ENCODE data around the gene MINDY3.

Gene MINDY3

GRCh38 chr10:15844517-15844916, 15.8 kb downstream of the MINDY3 start:
- Histone ChIP-seq H3K4me1 (ENCODE audit: insufficient read depth, insufficient read length) (no peaks in the 10 kb centered on the region), H3K4me3 (ENCODE audit: insufficient read length, low read depth) (no peak overlapping the region), H3K9me3 (ENCODE audit: insufficient read depth, low read length) (no peaks in the 10 kb centered on the region), H3K36me3 (ENCODE audit: insufficient read depth, insufficient read length, low read length) (no peaks in the 10 kb centered on the region), H3K27me3 (ENCODE audit: insufficient read depth, insufficient read length) (no peaks in the 10 kb centered on the region), H3K9ac (ENCODE audit: insufficient read length, low read depth) (no peak overlapping the region)
- DNase-seq (ENCODE audit: low read depth, low spot score), result no peak
- no peak for TF ChIP-seq SUZ12 (IDR thresholded peaks at IDR 0.05; ENCODE audit: extremely low read depth, insufficient read depth, insufficient read length)
- TF ChIP-seq YY1 (IDR thresholded peaks at IDR 0.05; ENCODE audit: insufficient read depth, insufficient read length), result no peak
- TF ChIP-seq ZNF274 (IDR thresholded peaks at IDR 0.05; ENCODE audit: low read depth, low read length), result no peak

- TF ChIP-seq YY1 (IDR thresholded peaks at IDR 0.05; ENCODE audit: insufficient read depth, insufficient read length), result no peak
- TF ChIP-seq ZNF274 (IDR thresholded peaks at IDR 0.05; ENCODE audit: low read depth, low read length), result no peak
- no peak for TF ChIP-seq SUZ12 (IDR thresholded peaks at IDR 0.05; ENCODE audit: extremely low read depth, insufficient read depth, insufficient read length)
- no peak overlapping the region for H3K9ac ChIP-seq (ENCODE audit: insufficient read length, low read depth)
Measured at GRCh38 chr10:15843695-15844094, 16.6 kb downstream of the MINDY3 start.

GRCh38 chr10:15842556-15843169, 17.6 kb downstream of the MINDY3 start:
- H3K9me3 ChIP-seq (ENCODE audit: insufficient read depth, low read length), result no peaks in the 10 kb centered on the region
- H3K4me1 ChIP-seq (ENCODE audit: insufficient read depth, insufficient read length), result no peaks in the 10 kb centered on the region
- H3K4me3 ChIP-seq (ENCODE audit: insufficient read length, low read depth), result no peak overlapping the region
- H3K9ac ChIP-seq (ENCODE audit: insufficient read length, low read depth), result no peak overlapping the region
- H3K36me3 ChIP-seq (ENCODE audit: insufficient read depth, insufficient read length, low read length), result peaks cover 5% of the 10 kb centered on the region
- TF ChIP-seq ZNF274 (IDR thresholded peaks at IDR 0.05; ENCODE audit: low read depth, low read length), result no peak
- no peak for TF ChIP-seq YY1 (IDR thresholded peaks at IDR 0.05; ENCODE audit: insufficient read depth, insufficient read length)
- no peak for TF ChIP-seq SUZ12 (IDR thresholded peaks at IDR 0.05; ENCODE audit: extremely low read depth, insufficient read depth, insufficient read length)
- H3K27me3 ChIP-seq (ENCODE audit: insufficient read depth, insufficient read length), result no peaks in the 10 kb centered on the region
- DNase-seq (ENCODE audit: low read depth, low spot score), result no peak

More at GRCh38 chr10:15843695-15844094, 16.6 kb downstream of the MINDY3 start:
- no peaks in the 10 kb centered on the region for H3K36me3 ChIP-seq (ENCODE audit: insufficient read depth, insufficient read length, low read length)
- H3K4me3 ChIP-seq (ENCODE audit: insufficient read length, low read depth), result no peak overlapping the region
- no peaks in the 10 kb centered on the region for H3K27me3 ChIP-seq (ENCODE audit: insufficient read depth, insufficient read length)
- H3K4me1 ChIP-seq (ENCODE audit: insufficient read depth, insufficient read length), result no peaks in the 10 kb centered on the region
- no peak for DNase-seq (ENCODE audit: low read depth, low spot score)
- H3K9me3 ChIP-seq (ENCODE audit: insufficient read depth, low read length), result no peaks in the 10 kb centered on the region

DNA sequence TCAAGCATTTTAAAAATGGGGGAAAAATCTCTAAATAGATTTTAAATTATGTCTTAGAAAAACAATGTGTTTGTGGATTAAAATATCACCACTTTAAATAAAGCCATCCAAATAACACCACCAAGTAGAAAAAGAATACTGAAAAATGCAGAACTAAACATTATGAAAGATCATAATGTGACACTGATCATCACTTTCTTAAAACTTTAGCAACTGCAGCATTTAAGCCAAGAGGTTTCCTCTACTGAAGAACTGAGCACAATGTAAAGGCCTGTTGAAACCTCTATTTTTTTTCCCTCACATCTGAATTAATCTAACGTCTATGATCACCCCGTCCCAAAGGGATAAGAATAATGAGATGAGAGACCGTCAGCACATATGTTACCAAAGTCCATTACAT, 18.6 kb downstream of the MINDY3 start:
- Histone ChIP-seq H3K27me3 (ENCODE audit: insufficient read depth, insufficient read length) (no peaks in the 10 kb centered on the region), H3K9me3 (ENCODE audit: insufficient read depth, low read length) (no peaks in the 10 kb centered on the region), H3K36me3 (ENCODE audit: insufficient read depth, insufficient read length, low read length) (peaks cover 5% of the 10 kb centered on the region), H3K9ac (ENCODE audit: insufficient read length, low read depth) (no peak overlapping the region), H3K4me3 (ENCODE audit: insufficient read length, low read depth) (no peak overlapping the region), H3K4me1 (ENCODE audit: insufficient read depth, insufficient read length) (no peaks in the 10 kb centered on the region)
- TF ChIP-seq SUZ12 (IDR thresholded peaks at IDR 0.05; ENCODE audit: extremely low read depth, insufficient read depth, insufficient read length) (no peak), YY1 (IDR thresholded peaks at IDR 0.05; ENCODE audit: insufficient read depth, insufficient read length) (no peak), ZNF274 (IDR thresholded peaks at IDR 0.05; ENCODE audit: low read depth, low read length) (no peak)
- DNase-seq (ENCODE audit: low read depth, low spot score), result no peak

- no peaks in the 10 kb centered on the region for H3K27me3 ChIP-seq (ENCODE audit: insufficient read depth, insufficient read length)
- H3K9ac ChIP-seq (ENCODE audit: insufficient read length, low read depth), result no peak overlapping the region
- H3K9me3 ChIP-seq (ENCODE audit: insufficient read depth, low read length), result no peaks in the 10 kb centered on the region
- H3K4me3 ChIP-seq (ENCODE audit: insufficient read length, low read depth), result no peak overlapping the region
- TF ChIP-seq ZNF274 (IDR thresholded peaks at IDR 0.05; ENCODE audit: low read depth, low read length) (no peak), SUZ12 (IDR thresholded peaks at IDR 0.05; ENCODE audit: extremely low read depth, insufficient read depth, insufficient read length) (no peak), YY1 (IDR thresholded peaks at IDR 0.05; ENCODE audit: insufficient read depth, insufficient read length) (no peak)
- DNase-seq (ENCODE audit: low read depth, low spot score), result no peak
- H3K4me1 ChIP-seq (ENCODE audit: insufficient read depth, insufficient read length), result no peaks in the 10 kb centered on the region
- H3K36me3 ChIP-seq (ENCODE audit: insufficient read depth, insufficient read length, low read length), result peaks cover 8% of the 10 kb centered on the region
Measured at GRCh38 chr10:15836807-15837206, 23.5 kb downstream of the MINDY3 start.

DNA sequence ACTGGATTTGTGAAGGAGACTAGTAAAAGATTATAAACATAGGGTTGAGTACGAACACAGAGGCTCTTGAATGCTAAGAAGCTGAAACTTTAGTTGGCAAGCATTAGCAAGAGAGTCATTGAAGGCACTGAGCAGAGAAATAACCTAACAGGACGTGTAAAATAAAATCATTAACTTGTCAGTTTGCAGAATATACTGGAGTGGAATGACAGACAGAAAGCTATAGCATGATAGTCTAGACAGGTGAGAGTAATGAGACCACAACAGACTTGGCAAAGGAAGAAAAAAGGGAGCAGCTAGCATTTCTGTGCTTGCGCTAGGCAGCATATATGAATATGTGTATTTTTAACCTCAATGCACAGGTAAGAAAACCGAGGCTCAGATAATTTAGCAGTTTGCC, 30.8 kb downstream of the MINDY3 start:
- TF ChIP-seq YY1 (IDR thresholded peaks at IDR 0.05; ENCODE audit: insufficient read depth, insufficient read length) (no peak), SUZ12 (IDR thresholded peaks at IDR 0.05; ENCODE audit: extremely low read depth, insufficient read depth, insufficient read length) (no peak), ZNF274 (IDR thresholded peaks at IDR 0.05; ENCODE audit: low read depth, low read length) (no peak)
- no peaks in the 10 kb centered on the region for H3K9me3 ChIP-seq (ENCODE audit: insufficient read depth, low read length)
- no peak overlapping the region for H3K4me3 ChIP-seq (ENCODE audit: insufficient read length, low read depth)
- peaks cover 14% of the 10 kb centered on the region for H3K36me3 ChIP-seq (ENCODE audit: insufficient read depth, insufficient read length, low read length)
- no peaks in the 10 kb centered on the region for H3K27me3 ChIP-seq (ENCODE audit: insufficient read depth, insufficient read length)
- H3K4me1 ChIP-seq (ENCODE audit: insufficient read depth, insufficient read length), result no peaks in the 10 kb centered on the region
- no peak for DNase-seq (ENCODE audit: low read depth, low spot score)
- no peak overlapping the region for H3K9ac ChIP-seq (ENCODE audit: insufficient read length, low read depth)

DNA sequence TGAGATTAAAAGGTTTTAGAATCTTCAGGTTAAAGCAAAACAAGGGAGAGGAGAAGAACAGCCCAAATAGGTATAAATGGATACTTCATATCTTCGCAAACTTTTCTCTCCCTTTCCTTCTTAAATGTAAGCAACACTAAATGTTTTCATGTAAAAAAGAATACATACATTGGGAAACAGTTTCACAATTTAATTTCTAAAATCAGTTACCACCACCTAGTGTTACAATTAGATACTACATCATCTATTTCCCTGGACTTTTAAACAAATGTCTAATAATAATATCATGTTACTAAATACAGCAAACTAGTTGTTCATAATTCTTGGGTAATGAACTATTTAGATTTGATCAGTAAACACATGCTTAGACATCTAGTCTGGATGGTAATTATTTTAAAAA, 35.8 kb downstream of the MINDY3 start:
- H3K4me3 ChIP-seq (ENCODE audit: insufficient read length, low read depth), result no peak overlapping the region
- H3K9me3 ChIP-seq (ENCODE audit: insufficient read depth, low read length), result no peaks in the 10 kb centered on the region
- TF ChIP-seq ZNF274 (IDR thresholded peaks at IDR 0.05; ENCODE audit: low read depth, low read length) (no peak), YY1 (IDR thresholded peaks at IDR 0.05; ENCODE audit: insufficient read depth, insufficient read length) (no peak), SUZ12 (IDR thresholded peaks at IDR 0.05; ENCODE audit: extremely low read depth, insufficient read depth, insufficient read length) (no peak)
- H3K27me3 ChIP-seq (ENCODE audit: insufficient read depth, insufficient read length), result no peaks in the 10 kb centered on the region
- peaks cover 25% of the 10 kb centered on the region for H3K36me3 ChIP-seq (ENCODE audit: insufficient read depth, insufficient read length, low read length)
- no peak overlapping the region for H3K9ac ChIP-seq (ENCODE audit: insufficient read length, low read depth)
- DNase-seq (ENCODE audit: low read depth, low spot score), result no peak
- H3K4me1 ChIP-seq (ENCODE audit: insufficient read depth, insufficient read length), result no peaks in the 10 kb centered on the region
